Measurements from ENCODE around the gene AK8. TPM values are rescaled to one million over a fixed set of nuclear protein-coding genes. Genes with fewer than 3 reads are reported as not detected.

AK8 gene
- total RNA-seq, 1 donor from 2014 or later: 0.46 TPM

DNA sequence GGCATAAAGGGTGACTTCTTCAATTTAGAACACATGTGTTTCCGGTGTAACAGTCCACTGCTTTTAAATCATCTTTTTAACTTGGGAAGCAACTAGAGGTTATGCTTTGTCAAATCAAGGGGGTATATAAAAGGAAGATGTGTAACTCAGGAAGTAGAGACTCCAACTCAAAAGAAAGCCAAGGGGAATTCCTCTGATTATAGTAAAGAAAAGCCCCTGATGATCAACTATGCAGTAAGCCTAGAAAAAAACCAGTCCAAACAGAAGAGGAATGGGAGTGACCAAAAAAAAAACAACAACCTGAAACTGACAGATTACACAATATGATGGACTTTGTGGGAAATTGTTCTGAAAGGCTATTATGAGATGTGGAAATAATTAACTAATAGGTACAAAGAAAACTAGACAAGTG is 90.3 kb downstream of the AK8 start:
- peak; percentile 86 for DNase-seq (ENCODE audit: low read depth)
- no peak overlapping the region for H3K4me3 ChIP-seq (ENCODE audit: low read depth, low read length)
- TF ChIP-seq, protein P1, sequence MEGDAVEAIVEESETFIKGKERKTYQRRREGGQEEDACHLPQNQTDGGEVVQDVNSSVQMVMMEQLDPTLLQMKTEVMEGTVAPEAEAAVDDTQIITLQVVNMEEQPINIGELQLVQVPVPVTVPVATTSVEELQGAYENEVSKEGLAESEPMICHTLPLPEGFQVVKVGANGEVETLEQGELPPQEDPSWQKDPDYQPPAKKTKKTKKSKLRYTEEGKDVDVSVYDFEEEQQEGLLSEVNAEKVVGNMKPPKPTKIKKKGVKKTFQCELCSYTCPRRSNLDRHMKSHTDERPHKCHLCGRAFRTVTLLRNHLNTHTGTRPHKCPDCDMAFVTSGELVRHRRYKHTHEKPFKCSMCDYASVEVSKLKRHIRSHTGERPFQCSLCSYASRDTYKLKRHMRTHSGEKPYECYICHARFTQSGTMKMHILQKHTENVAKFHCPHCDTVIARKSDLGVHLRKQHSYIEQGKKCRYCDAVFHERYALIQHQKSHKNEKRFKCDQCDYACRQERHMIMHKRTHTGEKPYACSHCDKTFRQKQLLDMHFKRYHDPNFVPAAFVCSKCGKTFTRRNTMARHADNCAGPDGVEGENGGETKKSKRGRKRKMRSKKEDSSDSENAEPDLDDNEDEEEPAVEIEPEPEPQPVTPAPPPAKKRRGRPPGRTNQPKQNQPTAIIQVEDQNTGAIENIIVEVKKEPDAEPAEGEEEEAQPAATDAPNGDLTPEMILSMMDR (conservative IDR thresholded peaks at IDR 0.05; ENCODE audit: low read depth, low read length): no peak

- DNase-seq (ENCODE audit: low read depth): no peak
- H3K4me3 ChIP-seq (ENCODE audit: low read depth, low read length): no peak overlapping the region
- TF ChIP-seq, protein P1 (conservative IDR thresholded peaks at IDR 0.05; ENCODE audit: low read depth, low read length): no peak
These were observed 93.7 kb downstream of the AK8 start for GRCh38 chr9:132784286-132784830.

GRCh38 chr9:132783006-132783405 is 95.1 kb downstream of the AK8 start:
- DNase-seq (ENCODE audit: low read depth): no peak
- no peak overlapping the region for H3K4me3 ChIP-seq (ENCODE audit: low read depth, low read length)
- TF ChIP-seq, protein P1 (conservative IDR thresholded peaks at IDR 0.05; ENCODE audit: low read depth, low read length): no peak

DNA sequence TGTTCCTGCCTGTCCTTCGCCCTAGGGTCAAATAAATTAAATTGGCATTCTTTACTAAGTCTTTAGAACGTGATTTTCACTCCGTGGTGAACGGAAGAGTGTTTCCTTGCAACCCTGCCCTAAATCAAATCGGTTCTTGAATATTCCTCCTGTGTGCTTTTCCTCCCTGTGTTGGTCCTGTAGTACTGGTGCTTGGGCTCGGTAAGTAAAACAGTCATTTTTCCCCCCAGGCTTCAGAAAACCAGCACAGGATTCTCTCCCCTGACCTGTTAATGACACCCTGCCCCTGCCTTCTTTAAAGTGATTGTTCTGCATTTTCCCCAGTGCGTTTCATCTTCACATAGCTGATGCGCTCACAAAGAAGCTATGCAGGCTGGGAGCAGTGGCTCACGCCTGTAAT is 96.0 kb downstream of the AK8 start:
- H3K4me3 ChIP-seq (ENCODE audit: low read depth, low read length): no peak overlapping the region
- TF ChIP-seq, protein P1 (conservative IDR thresholded peaks at IDR 0.05; ENCODE audit: low read depth, low read length): no peak
- no peak for DNase-seq (ENCODE audit: low read depth)

- DNase-seq (ENCODE audit: low read depth): no peak
- no peak overlapping the region for H3K4me3 ChIP-seq (ENCODE audit: low read depth, low read length)
- TF ChIP-seq, protein P1 (conservative IDR thresholded peaks at IDR 0.05; ENCODE audit: low read depth, low read length): no peak
These were observed 97.7 kb downstream of the AK8 start for GRCh38 chr9:132780230-132781007.

- TF ChIP-seq, protein P1 (conservative IDR thresholded peaks at IDR 0.05; ENCODE audit: low read depth, low read length): no peak
- no peak for DNase-seq (ENCODE audit: low read depth)
- no peak overlapping the region for H3K4me3 ChIP-seq (ENCODE audit: low read depth, low read length)
These were observed 101.2 kb downstream of the AK8 start for GRCh38 chr9:132776891-132777290.

DNA sequence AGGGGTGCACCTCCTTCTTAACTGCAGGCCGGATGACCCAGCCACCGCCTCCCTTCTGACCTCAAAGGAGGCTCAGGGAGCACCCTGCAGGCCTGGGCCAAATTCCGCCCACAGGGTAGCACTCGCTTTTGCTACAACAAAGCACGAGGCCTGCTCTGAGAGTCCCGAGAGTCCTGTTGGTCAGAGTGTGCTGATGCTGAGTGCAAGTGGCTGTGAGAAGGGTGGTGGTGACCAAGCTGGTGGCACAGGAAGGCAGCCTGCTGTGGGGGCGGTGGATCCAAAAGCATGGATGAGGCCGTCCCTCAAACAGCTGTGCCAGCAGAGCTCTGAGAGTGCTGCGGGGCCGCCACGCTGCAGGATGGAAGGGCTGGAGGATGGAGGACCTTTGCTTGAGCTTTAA is 101.8 kb downstream of the AK8 start:
- TF ChIP-seq, protein P1 (conservative IDR thresholded peaks at IDR 0.05; ENCODE audit: low read depth, low read length): no peak
- no peak for DNase-seq (ENCODE audit: low read depth)
- H3K4me3 ChIP-seq (ENCODE audit: low read depth, low read length): no peak overlapping the region
